ENCODE data around the gene ZNF18. TPM values are rescaled to one million over a fixed set of nuclear protein-coding genes. Genes with fewer than 3 reads are reported as not detected.

ZNF18 gene
- polyA plus RNA-seq, 3 donors, result 4.0 to 8.9 (median 5.4) TPM

DNA sequence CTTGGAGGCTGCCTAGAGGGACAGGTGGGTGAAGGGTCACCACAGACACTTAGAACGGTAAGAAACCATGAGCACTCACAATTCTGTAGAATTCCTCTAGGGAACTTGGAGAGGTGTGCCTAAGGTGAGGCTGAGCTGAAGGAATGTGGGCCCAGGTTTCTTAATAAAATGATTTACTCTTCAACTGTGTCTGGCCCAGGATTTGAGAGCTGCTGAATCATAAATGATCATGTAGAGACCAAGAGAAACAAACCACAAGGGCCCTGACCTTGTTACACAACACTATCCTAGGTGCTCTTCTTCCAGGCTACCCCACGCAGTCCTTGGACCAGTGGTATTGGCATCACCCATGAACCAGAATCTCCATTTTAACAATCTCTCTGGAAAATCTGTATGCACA is 27.7 kb downstream of the ZNF18 start:
- Histone ChIP-seq H3K9ac (ENCODE audit: insufficient read depth, low read length, poor library complexity, severe bottlenecking) (no peak overlapping the region), H3K27ac (ENCODE audit: low read depth in 1 of 2, low read length in 2 of 2) (no peak overlapping the region), H3K9me3 (replicated peaks in 1 of 2; ENCODE audit: control insufficient read depth in 1 of 2, insufficient read depth in 1 of 2, low read length in 2 of 2) (peaks cover 12 to 21% of the 10 kb centered on the region in 2 donors), H3K4me2 (replicated peaks; ENCODE audit: extremely low read depth, low read length, poor library complexity, severe bottlenecking) (no peak overlapping the region), H3K36me3 (replicated peaks in 1 of 2; ENCODE audit: control insufficient read depth in 1 of 2, insufficient read depth in 2 of 2, low read length in 2 of 2) (no peaks in the 10 kb centered on the region), H3K4me1 (ENCODE audit: control insufficient read depth in 1 of 2, insufficient read depth in 2 of 2, low read length in 2 of 2) (no peaks in the 10 kb centered on the region), H2AFZ (ENCODE audit: insufficient read depth, low read depth, low read length, poor library complexity, severe bottlenecking) (no peak overlapping the region), H3K79me2 (ENCODE audit: insufficient read depth, low read length) (no peaks in the 10 kb centered on the region), H3K27me3 (ENCODE audit: control insufficient read depth in 2 of 2, insufficient read depth in 2 of 2, low read length in 2 of 2) (no peaks in the 10 kb centered on the region), H4K20me1 (ENCODE audit: insufficient read depth, low read length) (no peaks in the 10 kb centered on the region), H3K4me3 (replicated peaks in 1 of 3; ENCODE audit: low read depth in 2 of 3, low read length in 3 of 3) (no peak overlapping the region)
- Mint-ChIP-seq H3K9me3 (peaks cover 18 to 49% (median 29%) of the 10 kb centered on the region in 7 donors), H3K4me1 (no peaks in the 10 kb centered on the region), H3K36me3 (peaks cover 2 to 7% of the 10 kb centered on the region in 2 donors), H3K27ac (no peak overlapping the region), H3K27me3 (ENCODE audit: low read depth in 3 of 3) (peaks cover 0 to 3% (median 0%) of the 10 kb centered on the region in 3 donors), H3K4me3 (no peak overlapping the region)
- DNase-seq, result no peak
- intact Hi-C loops (cut with micrococcal nuclease), result no loop called here
- TF ChIP-seq, protein P1, sequence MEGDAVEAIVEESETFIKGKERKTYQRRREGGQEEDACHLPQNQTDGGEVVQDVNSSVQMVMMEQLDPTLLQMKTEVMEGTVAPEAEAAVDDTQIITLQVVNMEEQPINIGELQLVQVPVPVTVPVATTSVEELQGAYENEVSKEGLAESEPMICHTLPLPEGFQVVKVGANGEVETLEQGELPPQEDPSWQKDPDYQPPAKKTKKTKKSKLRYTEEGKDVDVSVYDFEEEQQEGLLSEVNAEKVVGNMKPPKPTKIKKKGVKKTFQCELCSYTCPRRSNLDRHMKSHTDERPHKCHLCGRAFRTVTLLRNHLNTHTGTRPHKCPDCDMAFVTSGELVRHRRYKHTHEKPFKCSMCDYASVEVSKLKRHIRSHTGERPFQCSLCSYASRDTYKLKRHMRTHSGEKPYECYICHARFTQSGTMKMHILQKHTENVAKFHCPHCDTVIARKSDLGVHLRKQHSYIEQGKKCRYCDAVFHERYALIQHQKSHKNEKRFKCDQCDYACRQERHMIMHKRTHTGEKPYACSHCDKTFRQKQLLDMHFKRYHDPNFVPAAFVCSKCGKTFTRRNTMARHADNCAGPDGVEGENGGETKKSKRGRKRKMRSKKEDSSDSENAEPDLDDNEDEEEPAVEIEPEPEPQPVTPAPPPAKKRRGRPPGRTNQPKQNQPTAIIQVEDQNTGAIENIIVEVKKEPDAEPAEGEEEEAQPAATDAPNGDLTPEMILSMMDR (IDR thresholded peaks at IDR 0.05), result no peak
- no CpG with 5 or more reads among the region's 2 CpGs for WGBS (ENCODE audit: insufficient coverage)

DNA sequence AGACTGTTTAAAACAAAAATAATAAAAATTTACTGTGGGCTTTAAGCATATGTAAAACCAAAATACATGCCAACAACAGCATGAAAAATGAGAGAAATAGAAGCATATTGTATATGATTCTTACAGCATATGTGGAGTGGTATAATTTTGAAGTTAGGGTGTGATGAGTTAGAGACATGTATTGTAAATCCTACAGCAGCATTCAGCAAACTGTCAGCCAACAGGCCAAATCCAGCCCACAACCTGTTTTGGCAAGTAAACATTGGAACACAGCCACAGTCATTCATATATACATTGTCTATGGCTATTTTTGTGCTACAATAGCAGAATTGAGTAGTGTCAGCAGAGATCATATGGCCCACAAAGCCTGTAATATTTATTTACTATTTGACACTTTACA is 42.3 kb downstream of the ZNF18 start:
- no peaks in the 10 kb centered on the region for H3K27me3 ChIP-seq (ENCODE audit: control insufficient read depth in 2 of 2, insufficient read depth in 2 of 2, low read length in 2 of 2)
- H2AFZ ChIP-seq (ENCODE audit: insufficient read depth, low read depth, low read length, poor library complexity, severe bottlenecking), result no peak overlapping the region
- no peak overlapping the region for H3K4me2 ChIP-seq (replicated peaks; ENCODE audit: extremely low read depth, low read length, poor library complexity, severe bottlenecking)
- no peaks in the 10 kb centered on the region for H3K4me1 ChIP-seq (ENCODE audit: control insufficient read depth in 1 of 2, insufficient read depth in 2 of 2, low read length in 2 of 2)
- H3K27ac ChIP-seq (ENCODE audit: low read depth in 1 of 2, low read length in 2 of 2), result no peak overlapping the region
- TF ChIP-seq, protein P1 (IDR thresholded peaks at IDR 0.05), result no peak
- no peak overlapping the region for H3K4me3 ChIP-seq (replicated peaks in 1 of 3; ENCODE audit: low read depth in 2 of 3, low read length in 3 of 3)
- Mint-ChIP-seq H3K36me3 (peaks cover 0 to 2% of the 10 kb centered on the region in 2 donors), H3K27ac (no peak overlapping the region), H3K4me1 (no peaks in the 10 kb centered on the region), H3K9me3 (peaks cover 13 to 26% (median 22%) of the 10 kb centered on the region in 7 donors), H3K27me3 (ENCODE audit: low read depth in 3 of 3) (peaks cover 0 to 2% (median 0%) of the 10 kb centered on the region in 3 donors), H3K4me3 (no peak overlapping the region)
- H4K20me1 ChIP-seq (ENCODE audit: insufficient read depth, low read length), result no peaks in the 10 kb centered on the region
- no peak for DNase-seq
- no peaks in the 10 kb centered on the region for H3K36me3 ChIP-seq (replicated peaks in 1 of 2; ENCODE audit: control insufficient read depth in 1 of 2, insufficient read depth in 2 of 2, low read length in 2 of 2)
- no peak overlapping the region for H3K9ac ChIP-seq (ENCODE audit: insufficient read depth, low read length, poor library complexity, severe bottlenecking)
- H3K9me3 ChIP-seq (replicated peaks in 1 of 2; ENCODE audit: control insufficient read depth in 1 of 2, insufficient read depth in 1 of 2, low read length in 2 of 2), result peaks cover 18 to 33% of the 10 kb centered on the region in 2 donors
- intact Hi-C loops (cut with micrococcal nuclease), result no loop called here
- no peaks in the 10 kb centered on the region for H3K79me2 ChIP-seq (ENCODE audit: insufficient read depth, low read length)

All from CD14-positive monocyte (primary cell).